Motor neuron (in vitro differentiated cells): ENCODE measurements around the gene CLDN11. TPM values are rescaled to one million over a fixed set of nuclear protein-coding genes. Genes with fewer than 3 reads are reported as not detected.

Experiments used
- ATAC-seq, 8 experiments: fragments of 200-7000 bp; cut with Tn5 transposase; replicated peaks in 6 of 8; 2 replicates each; pipeline ENCODE4 v1.8.0; 2021; ENCODE audit warnings: mild to moderate bottlenecking in 8 of 8, moderate library complexity in 8 of 8
- H3K27ac ChIP-seq, 2 donors: fragments of 250-450 bp; sonication (Bioruptor Pico); 2 replicates each; pipeline ENCODE4 v1.9.0; 2021; ENCODE audit warnings: antibody characterized with exemption in 2 of 2, mild to moderate bottlenecking in 2 of 2, moderate library complexity in 1 of 2
- H3K4me1 ChIP-seq, 2 donors: fragments of 250-450 bp; sonication (Bioruptor Pico); replicated peaks in 1 of 2; 2 replicates each; pipeline ENCODE4 v1.6.1; 2021; ENCODE audit warnings: antibody characterized with exemption in 2 of 2, mild to moderate bottlenecking in 2 of 2, moderate library complexity in 1 of 2
- H3K4me3 ChIP-seq, 5 donors: fragments of 250-450 bp; sonication (Bioruptor Pico); 2 replicates each; pipeline ENCODE4 v1.9.0; 2021; ENCODE audit warnings: antibody characterized with exemption in 5 of 5, mild to moderate bottlenecking in 5 of 5, moderate library complexity in 4 of 5
- WGBS, 10 experiments: fragments of 450-650 bp; shearing (Covaris generic); methylation state at CpG; one replicate each; pipeline ENCODE4 v1.0.0; 2022; 5-methylcytosine and 5-hydroxymethylcytosine counted together
- in situ Hi-C, 9 experiments: fragments of 400-800 bp; cut with MboI; loops; one replicate each; pipeline ENCODE4 v1.15.0; 2021; ENCODE audit warnings: low sequenced_read_pairs in 9 of 9, low pct_unique_long_range_greater_than_20kb in 2 of 9; ENCODE audit not compliant: unreplicated experiment in 9 of 9
- total RNA-seq, 8 experiments: library from RNA; unstranded; fragments of 300-600 nt; gene quantifications; 2 replicates each; pipeline versions ENCODE4 v1.2.3 to v1.2.4, GENCODE V29; 2022

CLDN11 gene
- total RNA-seq, 8 experiments from 2014 or later = 1.7 to 90.1 (median 14.6) TPM

GRCh38 chr3:170482199-170482598, 63.5 kb downstream of the CLDN11 start:
- WGBS, 10 experiments = 55 to 100% (median 59%) methylated on average over 1 to 3 of the region's 4 CpGs; no CpG with 5 or more reads in 6 of the 10 experiments
- in situ Hi-C loops = no loop called here
- no peak overlapping the region for H3K4me3 ChIP-seq
- H3K4me1 ChIP-seq = peaks cover 0 to 3% of the 10 kb centered on the region in 2 donors
- no peak for ATAC-seq
- H3K27ac ChIP-seq = no peak overlapping the region

- H3K27ac ChIP-seq = no peak overlapping the region
- no peak overlapping the region for H3K4me3 ChIP-seq
- in situ Hi-C loops = no loop called here
- peaks cover 0 to 3% of the 10 kb centered on the region in 2 donors for H3K4me1 ChIP-seq
- peak in 3 of 8 experiments; percentile 54 to 64 (median 60) for ATAC-seq
- 0 to 100% (median 32%) methylated on average over 1 to 4 of the region's 5 CpGs; no CpG with 5 or more reads in 3 of the 10 experiments for WGBS, 10 experiments
These were observed 65.0 kb downstream of the CLDN11 start for GRCh38 chr3:170483485-170484262.

Other genes starting within 250 kb of the CLDN11 start
- gene PHC3, start 237.1 kb upstream of the CLDN11 start, total RNA-seq = 10 to 100 TPM; 12.4 to 58.5 (median 24.6) TPM
- 10 to 100 TPM; 20.7 to 67.3 (median 27.2) TPM for gene PRKCI, start 196.4 kb upstream of the CLDN11 start, total RNA-seq
- gene SKIL, start 61.2 kb upstream of the CLDN11 start, total RNA-seq = 100 to 1,000 TPM in 1 of 8 experiments, 10 to 100 TPM in 7; 36.3 to 132 (median 58.3) TPM
- 10 to 100 TPM in 2 of 8 experiments, 1 to 10 TPM in 4, under 1 TPM in 2; 0.22 to 39.5 (median 3.6) TPM for gene SLC7A14, start 167.2 kb downstream of the CLDN11 start, total RNA-seq